H1 (cell line): ENCODE data around the gene TTLL5. TPM values are rescaled to one million over a fixed set of nuclear protein-coding genes. Genes with fewer than 3 reads are reported as not detected.

Experiments
- BRCA1 ChIP-seq: IDR thresholded peaks from 2 replicates; pipeline ENCODE4 v1.6.1; 2012; ENCODE audit warnings: low read depth, low read length, improper control_type of control experiment
- CHD7 ChIP-seq: fragments of 300-600 bp; sonication (generic); IDR thresholded peaks from 2 replicates; pipeline ENCODE4 v1.7.1; 2012; ENCODE audit warnings: low read length, moderate library complexity, mild to moderate bottlenecking, inconsistent platforms; ENCODE audit not compliant: insufficient replicate concordance
- CREB1 ChIP-seq: IDR thresholded peaks from 2 replicates; pipeline ENCODE4 v1.6.1; 2012; ENCODE audit warnings: inconsistent platforms
- KDM1A ChIP-seq: fragments of 200-600, 300-600 bp; sonication (generic); IDR thresholded peaks from 2 replicates; pipeline ENCODE4 v1.7.1; 2016; ENCODE audit warnings: mild to moderate bottlenecking, low read length, borderline replicate concordance
- RFX5 ChIP-seq: IDR thresholded peaks from 2 replicates; pipeline ENCODE4 v1.6.1; 2011; ENCODE audit warnings: low read depth, low read length, improper control_type of control experiment, borderline replicate concordance
- SP2 ChIP-seq: IDR thresholded peaks from 2 replicates; pipeline ENCODE4 v1.6.1; 2012; ENCODE audit warnings: mild to moderate bottlenecking, low read length, inconsistent platforms
- SP4 ChIP-seq: IDR thresholded peaks from 2 replicates; pipeline ENCODE4 v1.6.1; 2012; ENCODE audit warnings: low read length, inconsistent platforms
- SRF ChIP-seq: IDR thresholded peaks from 2 replicates; pipeline ENCODE4 v1.6.1; 2011; ENCODE audit warnings: mild to moderate bottlenecking, low read depth, low read length, moderate library complexity
- ZNF274 ChIP-seq: IDR thresholded peaks from 2 replicates; pipeline ENCODE4 v1.7.0; 2012; ENCODE audit warnings: low read length, borderline replicate concordance; ENCODE audit errors: extremely low read depth
- polyA plus RNA-seq, 7 experiments: library from polyadenylated mRNA; depleted of rRNA in 3 of 7; stranded (reverse) in 5 of 7; unstranded in 2 of 7; fragments of >200 nt in 5 of 7; fragments of 200-250 nt in 2 of 7; gene quantifications; 1 replicate in 5 of 7; 2 replicates in 1 of 7; 4 replicates in 1 of 7; pipeline versions ENCODE4 v1.2.1 to v1.2.3, GENCODE V29; 2011 to 2013; ENCODE audit warnings: missing spikeins in 2 of 7, mixed read lengths in 2 of 7
- total RNA-seq: library from RNA; stranded (reverse); fragmentation: NEBNext Ultra II Directional; extraction: Animal tissue kit (Norgen Biotek cat#: 25700); gene quantifications from 2 replicates; pipeline ENCODE4 v1.2.1, GENCODE V29; 2021

Gene TTLL5
- total and polyA plus RNA-seq, 2 of the 8 experiments (the other 6 are each of a cell fraction or from before 2014, with no cell fraction given) = 16.1 to 45.9 TPM

- TF ChIP-seq CHD7 = no peak
- no peak for TF ChIP-seq KDM1A
- no peak for TF ChIP-seq ZNF274
- no peak for TF ChIP-seq SP2
- TF ChIP-seq BRCA1 = no peak
- TF ChIP-seq CREB1 = no peak
- TF ChIP-seq RFX5 = no peak
- no peak for TF ChIP-seq SP4
- TF ChIP-seq SRF = no peak
Observed at GRCh38 chr14:75999511-76000190, 338.6 kb downstream of the TTLL5 start (continued).
